HepG2 (cell line): ENCODE data around the gene FTL. TPM values are rescaled to one million over a fixed set of nuclear protein-coding genes. Genes with fewer than 3 reads are reported as not detected.

Source experiments
- CREB1 ChIP-seq, 2 experiments: fragments of 450-650 bp in 1 of 2; IDR thresholded peaks; 2 replicates each; pipeline ENCODE4 v1.6.1; 2016 to 2017; ENCODE audit warnings: control low read depth in 1 of 2, mild to moderate bottlenecking in 1 of 2, missing compliant biosample characterization in 1 of 2, missing genetic modification characterization in 1 of 2
- DMAP1 ChIP-seq: IDR thresholded peaks from 2 replicates; pipeline ENCODE4 v1.6.1; 2016
- HNRNPLL ChIP-seq: fragments of 200-400 bp; formaldehyde crosslinking; IDR thresholded peaks from 2 replicates; pipeline ENCODE4 v1.6.1; 2017; ENCODE audit warnings: mild to moderate bottlenecking, low read depth, low read length; ENCODE audit not compliant: poor library complexity, severe bottlenecking
- SNAPC2 ChIP-seq: sonication (generic); formaldehyde crosslinking; IDR thresholded peaks from 2 replicates; pipeline ENCODE4 v1.8.1; 2022; ENCODE audit warnings: mild to moderate bottlenecking, missing genetic modification reagents
- YEATS4 ChIP-seq: sonication (generic); formaldehyde crosslinking; IDR thresholded peaks from 2 replicates; pipeline ENCODE4 v1.4.0; 2020; ENCODE audit warnings: missing genetic modification reagents, borderline replicate concordance
- ZNF605 ChIP-seq: sonication (generic); formaldehyde crosslinking; IDR thresholded peaks from 2 replicates; pipeline ENCODE4 v1.8.0; 2022; ENCODE audit warnings: mild to moderate bottlenecking, missing genetic modification reagents
- ZNF713 ChIP-seq: sonication (generic); formaldehyde crosslinking; IDR thresholded peaks from 2 replicates; pipeline ENCODE4 v1.4.0; 2020; ENCODE audit warnings: mild to moderate bottlenecking, missing genetic modification reagents
- polyA plus RNA-seq, 8 experiments: library from polyadenylated mRNA; depleted of rRNA in 3 of 8; stranded (reverse) in 7 of 8; unstranded in 1 of 8; fragments of >200 nt; fragmentation: Illumina TruSeq in 4 of 8; extraction: Trizol in 4 of 8; gene quantifications; 2 replicates each; pipeline versions ENCODE4 v1.2.1 to v1.2.3, GENCODE V29; 2011 to 2016; ENCODE audit warnings: low read depth in 4 of 8, missing spikeins in 1 of 8, mixed read lengths in 1 of 8; ENCODE audit not compliant: insufficient read depth in 1 of 8
- total RNA-seq, 5 experiments: library from RNA; depleted of rRNA; stranded (reverse); fragments of >200 nt; fragmentation: Illumina TruSeq; extraction: Trizol; gene quantifications; 2 replicates each; pipeline ENCODE4 v1.2.3, GENCODE V29; 2016; ENCODE audit warnings: low read depth in 1 of 5
- TF ChIP-seq, protein P1 (sequence below): IDR thresholded peaks from 2 replicates; pipeline ENCODE4 v1.6.1; 2016; ENCODE audit warnings: missing compliant biosample characterization, missing genetic modification reagents, borderline replicate concordance
- TF ChIP-seq, protein P2 (sequence below): sonication (generic); formaldehyde crosslinking; IDR thresholded peaks from 2 replicates; pipeline ENCODE4 v1.5.1; 2020; ENCODE audit warnings: mild to moderate bottlenecking, missing genetic modification reagents, moderate library complexity
- TF ChIP-seq, protein P3 (sequence below): sonication (generic); formaldehyde crosslinking; IDR thresholded peaks from 2 replicates; pipeline ENCODE4 v1.9.0; 2021; ENCODE audit warnings: mild to moderate bottlenecking, missing genetic modification reagents
- TF ChIP-seq, protein P4 (sequence below): sonication (generic); formaldehyde crosslinking; IDR thresholded peaks from 2 replicates; pipeline ENCODE4 v1.4.0; 2020; ENCODE audit warnings: missing genetic modification reagents

FTL gene
- total and polyA plus RNA-seq, 2 of the 13 experiments (the other 11 are each of a cell fraction or from before 2014, with no cell fraction given) = 2,721 to 8,800 TPM

DNA sequence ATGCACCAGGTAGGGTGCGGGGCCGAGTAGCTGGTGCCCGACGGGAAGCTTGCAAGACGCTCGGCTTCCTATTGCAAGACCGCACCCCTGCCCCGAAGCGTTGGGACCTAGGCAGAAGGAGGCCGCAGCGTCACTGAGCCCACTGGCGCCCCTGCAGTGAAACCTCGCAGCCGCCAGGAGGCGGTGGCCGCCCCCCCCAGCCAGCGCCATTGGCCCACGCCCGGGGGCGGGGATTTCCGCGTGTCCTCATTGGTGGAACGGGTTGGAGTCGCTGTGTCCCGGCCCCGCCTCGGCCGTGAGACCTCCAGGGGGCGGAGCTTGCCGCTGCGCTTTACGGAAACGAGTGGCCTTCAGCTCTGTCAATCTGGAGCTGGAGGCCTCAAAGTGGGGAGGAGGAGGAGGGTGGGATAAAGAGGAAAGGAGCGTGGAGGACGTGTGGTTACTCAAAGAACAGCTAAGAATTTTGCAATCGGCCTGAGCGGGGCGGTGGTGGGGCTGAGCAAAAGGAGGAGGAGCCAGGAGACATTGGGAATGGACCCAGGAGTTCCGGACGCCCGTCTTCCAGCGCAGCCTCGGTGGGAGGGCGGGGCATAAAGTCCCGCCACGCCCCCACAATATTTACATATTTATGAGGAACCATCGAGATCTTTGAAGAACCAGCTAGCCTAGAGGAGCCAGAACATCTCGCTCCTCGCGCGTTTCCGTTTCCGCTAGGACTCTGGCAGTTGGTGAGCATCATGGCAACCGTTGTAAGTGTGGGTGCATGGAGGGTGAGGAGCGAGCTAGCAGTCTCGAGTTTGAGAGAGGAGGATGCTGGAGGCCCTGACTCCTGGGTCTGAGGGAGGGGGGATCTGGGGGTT is 28.3 kb downstream of the FTL start, which contains the start of the genes GYS1 and RUVBL2 (continued):
- TF ChIP-seq, protein P1, sequence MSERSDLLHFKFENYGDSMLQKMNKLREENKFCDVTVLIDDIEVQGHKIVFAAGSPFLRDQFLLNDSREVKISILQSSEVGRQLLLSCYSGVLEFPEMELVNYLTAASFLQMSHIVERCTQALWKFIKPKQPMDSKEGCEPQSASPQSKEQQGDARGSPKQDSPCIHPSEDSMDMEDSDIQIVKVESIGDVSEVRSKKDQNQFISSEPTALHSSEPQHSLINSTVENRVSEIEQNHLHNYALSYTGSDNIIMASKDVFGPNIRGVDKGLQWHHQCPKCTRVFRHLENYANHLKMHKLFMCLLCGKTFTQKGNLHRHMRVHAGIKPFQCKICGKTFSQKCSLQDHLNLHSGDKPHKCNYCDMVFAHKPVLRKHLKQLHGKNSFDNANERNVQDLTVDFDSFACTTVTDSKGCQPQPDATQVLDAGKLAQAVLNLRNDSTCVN = no peak; the same call in 1 of the 2 replicates
- TF ChIP-seq ZNF605 (peak; percentile 76), HNRNPLL (peak; percentile 80), ZNF713 (no peak; the same call in 1 of the 2 replicates), CREB1 (IDR thresholded peaks at IDR 0.05) (peak; percentile 83), CREB1 (CRISPR knock-in tag; IDR thresholded peaks at IDR 0.05) (peak; percentile 78), YEATS4 (CRISPR knock-in tag) (peak; percentile 22; the same call in 1 of the 2 replicates), DMAP1 (CRISPR knock-in tag) (no peak), SNAPC2 (peak; percentile 45; the same call in 1 of the 2 replicates)
- TF ChIP-seq, protein P2, sequence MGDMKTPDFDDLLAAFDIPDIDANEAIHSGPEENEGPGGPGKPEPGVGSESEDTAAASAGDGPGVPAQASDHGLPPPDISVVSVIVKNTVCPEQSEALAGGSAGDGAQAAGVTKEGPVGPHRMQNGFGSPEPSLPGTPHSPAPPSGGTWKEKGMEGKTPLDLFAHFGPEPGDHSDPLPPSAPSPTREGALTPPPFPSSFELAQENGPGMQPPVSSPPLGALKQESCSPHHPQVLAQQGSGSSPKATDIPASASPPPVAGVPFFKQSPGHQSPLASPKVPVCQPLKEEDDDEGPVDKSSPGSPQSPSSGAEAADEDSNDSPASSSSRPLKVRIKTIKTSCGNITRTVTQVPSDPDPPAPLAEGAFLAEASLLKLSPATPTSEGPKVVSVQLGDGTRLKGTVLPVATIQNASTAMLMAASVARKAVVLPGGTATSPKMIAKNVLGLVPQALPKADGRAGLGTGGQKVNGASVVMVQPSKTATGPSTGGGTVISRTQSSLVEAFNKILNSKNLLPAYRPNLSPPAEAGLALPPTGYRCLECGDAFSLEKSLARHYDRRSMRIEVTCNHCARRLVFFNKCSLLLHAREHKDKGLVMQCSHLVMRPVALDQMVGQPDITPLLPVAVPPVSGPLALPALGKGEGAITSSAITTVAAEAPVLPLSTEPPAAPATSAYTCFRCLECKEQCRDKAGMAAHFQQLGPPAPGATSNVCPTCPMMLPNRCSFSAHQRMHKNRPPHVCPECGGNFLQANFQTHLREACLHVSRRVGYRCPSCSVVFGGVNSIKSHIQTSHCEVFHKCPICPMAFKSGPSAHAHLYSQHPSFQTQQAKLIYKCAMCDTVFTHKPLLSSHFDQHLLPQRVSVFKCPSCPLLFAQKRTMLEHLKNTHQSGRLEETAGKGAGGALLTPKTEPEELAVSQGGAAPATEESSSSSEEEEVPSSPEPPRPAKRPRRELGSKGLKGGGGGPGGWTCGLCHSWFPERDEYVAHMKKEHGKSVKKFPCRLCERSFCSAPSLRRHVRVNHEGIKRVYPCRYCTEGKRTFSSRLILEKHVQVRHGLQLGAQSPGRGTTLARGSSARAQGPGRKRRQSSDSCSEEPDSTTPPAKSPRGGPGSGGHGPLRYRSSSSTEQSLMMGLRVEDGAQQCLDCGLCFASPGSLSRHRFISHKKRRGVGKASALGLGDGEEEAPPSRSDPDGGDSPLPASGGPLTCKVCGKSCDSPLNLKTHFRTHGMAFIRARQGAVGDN (CRISPR knock-in tag) = peak; percentile 75
- TF ChIP-seq, protein P3, sequence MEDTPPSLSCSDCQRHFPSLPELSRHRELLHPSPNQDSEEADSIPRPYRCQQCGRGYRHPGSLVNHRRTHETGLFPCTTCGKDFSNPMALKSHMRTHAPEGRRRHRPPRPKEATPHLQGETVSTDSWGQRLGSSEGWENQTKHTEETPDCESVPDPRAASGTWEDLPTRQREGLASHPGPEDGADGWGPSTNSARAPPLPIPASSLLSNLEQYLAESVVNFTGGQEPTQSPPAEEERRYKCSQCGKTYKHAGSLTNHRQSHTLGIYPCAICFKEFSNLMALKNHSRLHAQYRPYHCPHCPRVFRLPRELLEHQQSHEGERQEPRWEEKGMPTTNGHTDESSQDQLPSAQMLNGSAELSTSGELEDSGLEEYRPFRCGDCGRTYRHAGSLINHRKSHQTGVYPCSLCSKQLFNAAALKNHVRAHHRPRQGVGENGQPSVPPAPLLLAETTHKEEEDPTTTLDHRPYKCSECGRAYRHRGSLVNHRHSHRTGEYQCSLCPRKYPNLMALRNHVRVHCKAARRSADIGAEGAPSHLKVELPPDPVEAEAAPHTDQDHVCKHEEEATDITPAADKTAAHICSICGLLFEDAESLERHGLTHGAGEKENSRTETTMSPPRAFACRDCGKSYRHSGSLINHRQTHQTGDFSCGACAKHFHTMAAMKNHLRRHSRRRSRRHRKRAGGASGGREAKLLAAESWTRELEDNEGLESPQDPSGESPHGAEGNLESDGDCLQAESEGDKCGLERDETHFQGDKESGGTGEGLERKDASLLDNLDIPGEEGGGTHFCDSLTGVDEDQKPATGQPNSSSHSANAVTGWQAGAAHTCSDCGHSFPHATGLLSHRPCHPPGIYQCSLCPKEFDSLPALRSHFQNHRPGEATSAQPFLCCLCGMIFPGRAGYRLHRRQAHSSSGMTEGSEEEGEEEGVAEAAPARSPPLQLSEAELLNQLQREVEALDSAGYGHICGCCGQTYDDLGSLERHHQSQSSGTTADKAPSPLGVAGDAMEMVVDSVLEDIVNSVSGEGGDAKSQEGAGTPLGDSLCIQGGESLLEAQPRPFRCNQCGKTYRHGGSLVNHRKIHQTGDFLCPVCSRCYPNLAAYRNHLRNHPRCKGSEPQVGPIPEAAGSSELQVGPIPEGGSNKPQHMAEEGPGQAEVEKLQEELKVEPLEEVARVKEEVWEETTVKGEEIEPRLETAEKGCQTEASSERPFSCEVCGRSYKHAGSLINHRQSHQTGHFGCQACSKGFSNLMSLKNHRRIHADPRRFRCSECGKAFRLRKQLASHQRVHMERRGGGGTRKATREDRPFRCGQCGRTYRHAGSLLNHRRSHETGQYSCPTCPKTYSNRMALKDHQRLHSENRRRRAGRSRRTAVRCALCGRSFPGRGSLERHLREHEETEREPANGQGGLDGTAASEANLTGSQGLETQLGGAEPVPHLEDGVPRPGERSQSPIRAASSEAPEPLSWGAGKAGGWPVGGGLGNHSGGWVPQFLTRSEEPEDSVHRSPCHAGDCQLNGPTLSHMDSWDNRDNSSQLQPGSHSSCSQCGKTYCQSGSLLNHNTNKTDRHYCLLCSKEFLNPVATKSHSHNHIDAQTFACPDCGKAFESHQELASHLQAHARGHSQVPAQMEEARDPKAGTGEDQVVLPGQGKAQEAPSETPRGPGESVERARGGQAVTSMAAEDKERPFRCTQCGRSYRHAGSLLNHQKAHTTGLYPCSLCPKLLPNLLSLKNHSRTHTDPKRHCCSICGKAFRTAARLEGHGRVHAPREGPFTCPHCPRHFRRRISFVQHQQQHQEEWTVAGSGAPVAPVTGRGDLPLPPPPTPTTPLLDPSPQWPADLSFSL (CRISPR knock-in tag) = no peak
- TF ChIP-seq, protein P4, sequence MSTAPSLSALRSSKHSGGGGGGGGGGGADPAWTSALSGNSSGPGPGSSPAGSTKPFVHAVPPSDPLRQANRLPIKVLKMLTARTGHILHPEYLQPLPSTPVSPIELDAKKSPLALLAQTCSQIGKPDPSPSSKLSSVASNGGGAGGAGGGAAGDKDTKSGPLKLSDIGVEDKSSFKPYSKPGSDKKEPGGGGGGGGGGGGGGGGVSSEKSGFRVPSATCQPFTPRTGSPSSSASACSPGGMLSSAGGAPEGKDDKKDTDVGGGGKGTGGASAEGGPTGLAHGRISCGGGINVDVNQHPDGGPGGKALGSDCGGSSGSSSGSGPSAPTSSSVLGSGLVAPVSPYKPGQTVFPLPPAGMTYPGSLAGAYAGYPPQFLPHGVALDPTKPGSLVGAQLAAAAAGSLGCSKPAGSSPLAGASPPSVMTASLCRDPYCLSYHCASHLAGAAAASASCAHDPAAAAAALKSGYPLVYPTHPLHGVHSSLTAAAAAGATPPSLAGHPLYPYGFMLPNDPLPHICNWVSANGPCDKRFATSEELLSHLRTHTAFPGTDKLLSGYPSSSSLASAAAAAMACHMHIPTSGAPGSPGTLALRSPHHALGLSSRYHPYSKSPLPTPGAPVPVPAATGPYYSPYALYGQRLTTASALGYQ (CRISPR knock-in tag) = no peak; the same call in 1 of the 2 replicates
